ENCODE data around the gene CORO1C.

DNA sequence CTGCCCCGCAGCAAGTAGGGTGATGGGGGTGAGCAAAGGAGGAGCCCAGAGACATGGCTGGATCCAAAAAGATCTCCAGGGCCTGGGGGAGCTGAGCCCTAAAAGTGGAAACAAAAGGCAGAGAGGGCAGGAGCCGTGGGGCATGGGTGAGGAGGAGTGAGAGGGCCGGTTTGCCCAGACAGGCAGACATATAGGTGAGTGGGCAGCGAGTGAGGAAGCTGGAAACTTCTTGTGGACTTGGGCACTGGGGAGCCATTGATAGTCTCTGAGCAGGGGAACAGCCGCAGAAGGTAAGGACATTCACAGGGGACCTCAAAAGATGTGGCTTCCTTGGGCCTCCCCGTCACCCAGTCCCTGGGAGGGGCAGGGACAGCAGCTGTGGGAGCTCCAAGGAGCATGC is 116.7 kb downstream of the CORO1C start:
- TF ChIP-seq EGR1 (IDR thresholded peaks at IDR 0.05; ENCODE audit: low read depth in 2 of 2) (no peak), CTCF (IDR thresholded peaks at IDR 0.05; ENCODE audit: low read depth, low read length, missing input control) (no peak), YY1 (IDR thresholded peaks at IDR 0.05) (no peak), SP1 (IDR thresholded peaks at IDR 0.05) (no peak), TAF1 (conservative IDR thresholded peaks at IDR 0.05) (no peak), JUND (IDR thresholded peaks at IDR 0.05) (no peak), ZBTB33 (IDR thresholded peaks at IDR 0.05) (no peak), RAD21 (IDR thresholded peaks at IDR 0.05) (no peak), GABPA (IDR thresholded peaks at IDR 0.05 in 1 of 2, conservative IDR thresholded peaks at IDR 0.05 in 1 of 2) (no peak), HNF4A (conservative IDR thresholded peaks at IDR 0.05) (no peak)
- TF ChIP-seq, protein P1, sequence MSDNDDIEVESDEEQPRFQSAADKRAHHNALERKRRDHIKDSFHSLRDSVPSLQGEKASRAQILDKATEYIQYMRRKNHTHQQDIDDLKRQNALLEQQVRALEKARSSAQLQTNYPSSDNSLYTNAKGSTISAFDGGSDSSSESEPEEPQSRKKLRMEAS (IDR thresholded peaks at IDR 0.05), result no peak
- TF ChIP-seq, protein P2, sequence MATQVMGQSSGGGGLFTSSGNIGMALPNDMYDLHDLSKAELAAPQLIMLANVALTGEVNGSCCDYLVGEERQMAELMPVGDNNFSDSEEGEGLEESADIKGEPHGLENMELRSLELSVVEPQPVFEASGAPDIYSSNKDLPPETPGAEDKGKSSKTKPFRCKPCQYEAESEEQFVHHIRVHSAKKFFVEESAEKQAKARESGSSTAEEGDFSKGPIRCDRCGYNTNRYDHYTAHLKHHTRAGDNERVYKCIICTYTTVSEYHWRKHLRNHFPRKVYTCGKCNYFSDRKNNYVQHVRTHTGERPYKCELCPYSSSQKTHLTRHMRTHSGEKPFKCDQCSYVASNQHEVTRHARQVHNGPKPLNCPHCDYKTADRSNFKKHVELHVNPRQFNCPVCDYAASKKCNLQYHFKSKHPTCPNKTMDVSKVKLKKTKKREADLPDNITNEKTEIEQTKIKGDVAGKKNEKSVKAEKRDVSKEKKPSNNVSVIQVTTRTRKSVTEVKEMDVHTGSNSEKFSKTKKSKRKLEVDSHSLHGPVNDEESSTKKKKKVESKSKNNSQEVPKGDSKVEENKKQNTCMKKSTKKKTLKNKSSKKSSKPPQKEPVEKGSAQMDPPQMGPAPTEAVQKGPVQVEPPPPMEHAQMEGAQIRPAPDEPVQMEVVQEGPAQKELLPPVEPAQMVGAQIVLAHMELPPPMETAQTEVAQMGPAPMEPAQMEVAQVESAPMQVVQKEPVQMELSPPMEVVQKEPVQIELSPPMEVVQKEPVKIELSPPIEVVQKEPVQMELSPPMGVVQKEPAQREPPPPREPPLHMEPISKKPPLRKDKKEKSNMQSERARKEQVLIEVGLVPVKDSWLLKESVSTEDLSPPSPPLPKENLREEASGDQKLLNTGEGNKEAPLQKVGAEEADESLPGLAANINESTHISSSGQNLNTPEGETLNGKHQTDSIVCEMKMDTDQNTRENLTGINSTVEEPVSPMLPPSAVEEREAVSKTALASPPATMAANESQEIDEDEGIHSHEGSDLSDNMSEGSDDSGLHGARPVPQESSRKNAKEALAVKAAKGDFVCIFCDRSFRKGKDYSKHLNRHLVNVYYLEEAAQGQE (IDR thresholded peaks at IDR 0.05), result no peak

All from liver (tissue), 3 donors.